ENCODE data around the gene LRRC37B.
"Not testable (repeated sequence)": the region's sequence is repeated elsewhere in the genome, so short reads cannot be mapped to it uniquely, and the experiment has no call there.

The LRRC37B gene

GRCh38 chr17:32042266-32042665 lies 35.1 kb downstream of the LRRC37B start:
- DNase-seq = not testable (repeated sequence)

- not testable (repeated sequence) for DNase-seq
Measured at GRCh38 chr17:32045611-32046010, 38.4 kb downstream of the LRRC37B start.

GRCh38 chr17:32047663-32048062 lies 40.5 kb downstream of the LRRC37B start:
- not testable (repeated sequence) for DNase-seq

- not testable (repeated sequence) for DNase-seq
Measured at GRCh38 chr17:32054985-32055384, 47.8 kb downstream of the LRRC37B start.

- DNase-seq = not testable (repeated sequence)
Measured at GRCh38 chr17:32055425-32055824, 48.2 kb downstream of the LRRC37B start.

GRCh38 chr17:32056500-32056899 lies 49.3 kb downstream of the LRRC37B start:
- not testable (repeated sequence) for DNase-seq

- not testable (repeated sequence) for DNase-seq
Measured at GRCh38 chr17:32057460-32058105, 50.4 kb downstream of the LRRC37B start.

- not testable (repeated sequence) for DNase-seq
Measured at GRCh38 chr17:32060695-32061094, 53.5 kb downstream of the LRRC37B start.

GRCh38 chr17:32061840-32062239 lies 54.7 kb downstream of the LRRC37B start:
- not testable (repeated sequence) for DNase-seq

GRCh38 chr17:32064091-32064490 lies 56.9 kb downstream of the LRRC37B start:
- not testable (repeated sequence) for DNase-seq

GRCh38 chr17:32066123-32066680 lies 59.0 kb downstream of the LRRC37B start:
- not testable (repeated sequence) for DNase-seq

GRCh38 chr17:32066863-32067642 lies 59.9 kb downstream of the LRRC37B start:
- DNase-seq = not testable (repeated sequence)

GRCh38 chr17:32069067-32069466 lies 61.9 kb downstream of the LRRC37B start:
- DNase-seq = not testable (repeated sequence)

- DNase-seq = not testable (repeated sequence)
Measured at GRCh38 chr17:32071961-32072360, 64.8 kb downstream of the LRRC37B start.

- DNase-seq = not testable (repeated sequence)
Measured at GRCh38 chr17:32073131-32073530, 65.9 kb downstream of the LRRC37B start.

- DNase-seq = peak in 1 of 2 experiments; percentile 27
Measured at GRCh38 chr17:32079753-32080152, 72.6 kb downstream of the LRRC37B start.

GRCh38 chr17:32083550-32083979 lies 76.4 kb downstream of the LRRC37B start:
- not testable (repeated sequence) for DNase-seq

GRCh38 chr17:32084003-32084941 lies 77.1 kb downstream of the LRRC37B start:
- DNase-seq = not testable (repeated sequence)

- DNase-seq = not testable (repeated sequence)
Measured at GRCh38 chr17:32084942-32085829, 78.0 kb downstream of the LRRC37B start.

GRCh38 chr17:32086833-32087232 lies 79.7 kb downstream of the LRRC37B start:
- not testable (repeated sequence) for DNase-seq

- not testable (repeated sequence) for DNase-seq
Measured at GRCh38 chr17:32092062-32092461, 84.9 kb downstream of the LRRC37B start.

Measured in NCI-H446 (cell line).